Dermis blood vessel endothelial cell (primary cell): ENCODE results near the gene CDK12. TPM values are rescaled to one million over a fixed set of nuclear protein-coding genes. Genes with fewer than 3 reads are reported as not detected.

Experiments used
- total RNA-seq: library from RNA; depleted of rRNA; stranded (reverse); fragments of >200 nt; gene quantifications from 2 replicates; pipeline ENCODE4 v1.2.3, GENCODE V29; 2014

CDK12 gene
- total RNA-seq, 1 donor from 2014 or later: 24.5 TPM

Other genes with a start within 250 kb of the CDK12 start
- gene STAC2, start 235.5 kb upstream of the CDK12 start, total RNA-seq: 0.05 and 0.34 TPM in 2 replicates
- 20.2 and 23.3 TPM in 2 replicates for gene FBXL20, start 59.9 kb upstream of the CDK12 start, total RNA-seq
- gene MED1, start 10.2 kb upstream of the CDK12 start, total RNA-seq: 18.9 and 32.2 TPM in 2 replicates
- not detected in 2 replicates for gene NEUROD2, start 146.4 kb downstream of the CDK12 start, total RNA-seq
- gene PPP1R1B, start 165.5 kb downstream of the CDK12 start, total RNA-seq: not detected in 2 replicates
- gene STARD3, start 175.7 kb downstream of the CDK12 start, total RNA-seq: 46.6 and 73.2 TPM in 2 replicates
- 0.60 and 0.68 TPM in 2 replicates for gene TCAP, start 203.9 kb downstream of the CDK12 start, total RNA-seq
- gene PNMT, start 207.0 kb downstream of the CDK12 start, total RNA-seq: 1.2 and 1.7 TPM in 2 replicates
- 4.0 and 5.4 TPM in 2 replicates for gene PGAP3, start 226.6 kb downstream of the CDK12 start, total RNA-seq
- gene ERBB2, start 238.6 kb downstream of the CDK12 start, total RNA-seq: 3.4 and 4.4 TPM in 2 replicates